Breast epithelium (tissue), 3 donors: ENCODE data around the gene MRGPRG.

Experiments used
- POLR2A ChIP-seq: fragments of 450-650 bp; IDR thresholded peaks from one replicate; pipeline ENCODE4 v1.6.1; 2016; ENCODE audit warnings: antibody characterized with exemption, mild to moderate bottlenecking, moderate library complexity
- POLR2AphosphoS5 ChIP-seq, 3 donors: sonication (generic); formaldehyde crosslinking; IDR thresholded peaks; one replicate each; pipeline ENCODE4 v1.6.1; 2017; ENCODE audit warnings: antibody characterized with exemption in 3 of 3
- TF ChIP-seq, protein P1 (sequence below), 3 donors: fragments of 450-650 bp; IDR thresholded peaks; one replicate each; pipeline ENCODE4 v1.5.1; 2016 to 2017; ENCODE audit warnings: antibody characterized with exemption in 3 of 3, mild to moderate bottlenecking in 3 of 3, moderate library complexity in 3 of 3

DNA sequence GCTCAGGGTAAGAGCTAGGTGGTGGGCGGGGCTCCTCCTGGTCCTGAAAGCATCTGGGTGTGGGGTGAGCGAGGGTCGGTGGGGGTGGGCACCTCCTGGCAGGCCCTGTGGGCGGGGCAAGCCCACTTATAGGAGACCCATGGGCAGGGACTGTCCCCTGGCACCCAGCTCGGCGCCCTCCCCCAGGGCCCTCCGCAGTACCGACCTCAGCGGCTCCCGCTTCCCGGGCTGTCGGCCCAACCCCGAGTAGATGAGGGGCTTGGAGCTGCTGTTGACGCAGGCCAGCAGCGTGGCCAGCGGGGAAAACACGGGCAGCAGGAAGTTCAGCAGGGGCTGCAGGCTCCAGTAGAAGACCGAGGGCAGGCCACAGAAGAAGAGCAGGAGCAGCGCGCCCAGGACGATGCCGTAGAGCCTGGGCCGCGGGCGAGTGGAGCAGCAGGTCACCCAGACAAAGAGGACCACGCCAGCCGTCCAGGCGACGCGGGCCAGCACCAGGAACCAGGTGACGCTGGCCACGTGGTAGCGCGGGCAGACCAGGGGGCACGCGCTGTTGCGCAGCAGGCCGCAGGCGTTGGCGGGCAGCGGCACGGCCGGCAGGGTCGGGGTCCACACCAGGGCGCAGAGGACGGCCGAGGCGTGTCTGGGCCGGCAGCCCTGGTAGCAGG is 663 bp downstream of the MRGPRG start:
- TF ChIP-seq POLR2A = no peak
- TF ChIP-seq, protein P1, sequence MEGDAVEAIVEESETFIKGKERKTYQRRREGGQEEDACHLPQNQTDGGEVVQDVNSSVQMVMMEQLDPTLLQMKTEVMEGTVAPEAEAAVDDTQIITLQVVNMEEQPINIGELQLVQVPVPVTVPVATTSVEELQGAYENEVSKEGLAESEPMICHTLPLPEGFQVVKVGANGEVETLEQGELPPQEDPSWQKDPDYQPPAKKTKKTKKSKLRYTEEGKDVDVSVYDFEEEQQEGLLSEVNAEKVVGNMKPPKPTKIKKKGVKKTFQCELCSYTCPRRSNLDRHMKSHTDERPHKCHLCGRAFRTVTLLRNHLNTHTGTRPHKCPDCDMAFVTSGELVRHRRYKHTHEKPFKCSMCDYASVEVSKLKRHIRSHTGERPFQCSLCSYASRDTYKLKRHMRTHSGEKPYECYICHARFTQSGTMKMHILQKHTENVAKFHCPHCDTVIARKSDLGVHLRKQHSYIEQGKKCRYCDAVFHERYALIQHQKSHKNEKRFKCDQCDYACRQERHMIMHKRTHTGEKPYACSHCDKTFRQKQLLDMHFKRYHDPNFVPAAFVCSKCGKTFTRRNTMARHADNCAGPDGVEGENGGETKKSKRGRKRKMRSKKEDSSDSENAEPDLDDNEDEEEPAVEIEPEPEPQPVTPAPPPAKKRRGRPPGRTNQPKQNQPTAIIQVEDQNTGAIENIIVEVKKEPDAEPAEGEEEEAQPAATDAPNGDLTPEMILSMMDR (IDR thresholded peaks at IDR 0.05) = no peak
- TF ChIP-seq POLR2AphosphoS5 (IDR thresholded peaks at IDR 0.05) = no peak
